K562 (cell line): ENCODE results near the gene SRRD. TPM values are rescaled to one million over a fixed set of nuclear protein-coding genes. Genes with fewer than 3 reads are reported as not detected.

Source experiments
- BRD4 ChIP-seq: fragments of 200-600 bp; sonication (generic); IDR thresholded peaks from 2 replicates; pipeline ENCODE4 v1.6.1; 2017; ENCODE audit warnings: inconsistent platforms
- BRD9 ChIP-seq: fragments of 450-650 bp; IDR thresholded peaks from 2 replicates; pipeline ENCODE4 v1.6.1; 2018; ENCODE audit warnings: low read depth; ENCODE audit not compliant: partially characterized antibody
- HLTF ChIP-seq: fragments of 450-650 bp; IDR thresholded peaks from 2 replicates; pipeline ENCODE4 v1.6.1; 2016
- HSF4 ChIP-seq: fragments of 250-450 bp; sonication (Bioruptor Pico); IDR thresholded peaks from 2 replicates; pipeline ENCODE4 v2.1.2; 2022; ENCODE audit warnings: mild to moderate bottlenecking, moderate library complexity, borderline replicate concordance
- MECOM ChIP-seq: fragments of 250-450 bp; sonication (Bioruptor Pico); IDR thresholded peaks from 2 replicates; pipeline ENCODE4 v1.8.0; 2022; ENCODE audit warnings: inconsistent platforms
- MTF1 ChIP-seq: fragments of 250-450 bp; sonication (Bioruptor Pico); IDR thresholded peaks from 2 replicates; pipeline ENCODE4 v1.9.0; 2021; ENCODE audit warnings: moderate library complexity, mild to moderate bottlenecking, inconsistent platforms, borderline replicate concordance
- NR2C1 ChIP-seq, 2 experiments: fragments of 450-650 bp; IDR thresholded peaks; 2 replicates each; pipeline ENCODE4 v1.6.1; 2017; ENCODE audit warnings: mild to moderate bottlenecking in 2 of 2, antibody characterized with exemption in 1 of 2, inconsistent platforms in 1 of 2, missing compliant biosample characterization in 1 of 2, missing genetic modification characterization in 1 of 2
- YY1 ChIP-seq, 3 experiments: IDR thresholded peaks; 2 replicates each; pipeline ENCODE4 v1.6.1; 2011; ENCODE audit warnings: low read length in 2 of 3, mild to moderate bottlenecking in 2 of 3, moderate library complexity in 2 of 3, borderline replicate concordance in 1 of 3, control low read depth in 1 of 3, low read depth in 1 of 3; ENCODE audit not compliant: insufficient read depth in 3 of 3, insufficient replicate concordance in 2 of 3, control insufficient read depth in 1 of 3, insufficient read length in 1 of 3; ENCODE audit errors: extremely low read depth in 1 of 3
- ZFP30 ChIP-seq: fragments of 250-450 bp; sonication (Bioruptor Pico); IDR thresholded peaks from 2 replicates; pipeline ENCODE4 v1.8.0; 2022; ENCODE audit warnings: moderate library complexity, mild to moderate bottlenecking, inconsistent platforms, borderline replicate concordance
- ZKSCAN1 ChIP-seq: fragments of 150-350 bp; IDR thresholded peaks from 2 replicates; pipeline ENCODE4 v1.6.1; 2016; ENCODE audit warnings: low read depth, low read length
- ZKSCAN8 ChIP-seq: fragments of 200-800 bp; sonication (Bioruptor generic); IDR thresholded peaks from 2 replicates; pipeline ENCODE4 v1.6.1; 2016; ENCODE audit warnings: missing genetic modification characterization, missing compliant biosample characterization
- polyA plus RNA-seq, 8 experiments: library from polyadenylated mRNA; depleted of rRNA in 4 of 8; stranded (reverse) in 5 of 8; unstranded in 3 of 8; fragments of >200 nt; fragmentation: Nextera tagmentation in 2 of 8; fragmentation: Illumina TruSeq in 1 of 8; extraction: Ambion mirVana in 2 of 8; extraction: Trizol in 1 of 8; gene quantifications; 2 replicates each; pipeline versions ENCODE4 v1.2.1 to v1.2.3, GENCODE V29; 2011 to 2014; ENCODE audit warnings: inconsistent platforms in 1 of 8, missing spikeins in 1 of 8
- total RNA-seq, 7 experiments: library from RNA; depleted of rRNA in 6 of 7; stranded (reverse); fragments of >200 nt in 6 of 7; fragmentation: Illumina TruSeq in 2 of 7; extraction: Trizol in 2 of 7; gene quantifications; 2 replicates each; pipeline versions ENCODE4 v1.2.1 to v1.2.3, GENCODE V29; 2011 to 2021; ENCODE audit warnings: low replicate concordance in 1 of 7
- TF ChIP-seq, protein P1 (sequence below), 2 experiments: fragments of 450-650 bp; IDR thresholded peaks; 2 replicates each; pipeline ENCODE4 v1.6.1; 2018; ENCODE audit warnings: mild to moderate bottlenecking in 2 of 2, low read depth in 1 of 2; ENCODE audit not compliant: partially characterized antibody in 2 of 2
- TF ChIP-seq, protein P2 (sequence below): sonication (generic); formaldehyde crosslinking; IDR thresholded peaks from 2 replicates; pipeline ENCODE4 v1.8.1; 2023; ENCODE audit warnings: mild to moderate bottlenecking, missing genetic modification reagents
- TF ChIP-seq, protein P3 (sequence below): fragments of 250-450 bp; sonication (Bioruptor Pico); IDR thresholded peaks from 2 replicates; pipeline ENCODE4 v1.4.0; 2020; ENCODE audit warnings: borderline replicate concordance

The SRRD gene
- total and polyA plus RNA-seq, 9 of the 15 experiments (the other 6 are each of a cell fraction or from before 2014, with no cell fraction given), result 4.9 to 59.4 (median 34.4) TPM

DNA sequence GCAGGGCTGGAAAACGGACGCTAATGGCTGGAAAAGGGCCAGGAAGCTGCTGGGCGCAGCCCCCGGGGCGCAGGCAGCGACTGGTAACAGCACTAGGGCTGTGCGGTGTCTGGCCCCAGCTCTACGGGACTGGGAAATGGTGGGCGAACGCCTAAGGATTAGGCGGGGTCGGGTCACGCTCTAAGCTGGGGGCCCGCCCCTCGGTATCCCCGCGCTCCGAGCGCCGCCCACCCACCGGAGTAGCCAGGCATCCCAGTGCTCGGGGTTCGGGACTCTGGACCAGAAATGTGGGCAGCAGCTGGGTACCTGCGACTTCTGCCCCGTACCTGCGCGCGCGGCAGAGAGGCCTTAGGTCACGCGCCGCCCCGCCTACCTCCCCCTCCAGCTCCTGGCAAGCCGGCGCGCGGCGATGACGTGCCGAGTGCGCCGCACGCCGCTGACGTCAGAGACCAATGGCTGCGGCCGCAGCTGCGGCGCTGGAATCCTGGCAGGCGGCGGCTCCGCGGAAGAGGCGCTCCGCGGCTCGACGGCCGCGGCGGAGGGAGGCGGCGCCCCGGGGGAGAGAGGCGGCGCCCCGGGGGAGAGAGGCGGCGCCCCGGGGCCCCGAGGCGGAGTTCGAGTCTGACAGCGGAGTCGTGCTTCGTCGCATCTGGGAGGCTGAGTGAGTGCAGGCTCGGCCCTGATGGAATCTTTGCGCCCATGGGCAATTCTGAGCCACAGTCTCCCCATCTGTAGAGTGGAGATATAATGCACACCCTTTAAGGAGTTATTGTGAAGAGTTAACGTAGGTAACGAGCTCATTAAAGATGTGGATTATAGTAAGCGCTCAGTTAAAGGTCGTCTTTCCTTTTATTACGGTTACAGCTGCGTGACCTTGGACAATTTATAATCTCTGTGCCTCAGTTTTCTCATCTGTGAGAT, at the start of gene SRRD, which contains the start of gene HPS4 (continued):
- TF ChIP-seq, protein P1, sequence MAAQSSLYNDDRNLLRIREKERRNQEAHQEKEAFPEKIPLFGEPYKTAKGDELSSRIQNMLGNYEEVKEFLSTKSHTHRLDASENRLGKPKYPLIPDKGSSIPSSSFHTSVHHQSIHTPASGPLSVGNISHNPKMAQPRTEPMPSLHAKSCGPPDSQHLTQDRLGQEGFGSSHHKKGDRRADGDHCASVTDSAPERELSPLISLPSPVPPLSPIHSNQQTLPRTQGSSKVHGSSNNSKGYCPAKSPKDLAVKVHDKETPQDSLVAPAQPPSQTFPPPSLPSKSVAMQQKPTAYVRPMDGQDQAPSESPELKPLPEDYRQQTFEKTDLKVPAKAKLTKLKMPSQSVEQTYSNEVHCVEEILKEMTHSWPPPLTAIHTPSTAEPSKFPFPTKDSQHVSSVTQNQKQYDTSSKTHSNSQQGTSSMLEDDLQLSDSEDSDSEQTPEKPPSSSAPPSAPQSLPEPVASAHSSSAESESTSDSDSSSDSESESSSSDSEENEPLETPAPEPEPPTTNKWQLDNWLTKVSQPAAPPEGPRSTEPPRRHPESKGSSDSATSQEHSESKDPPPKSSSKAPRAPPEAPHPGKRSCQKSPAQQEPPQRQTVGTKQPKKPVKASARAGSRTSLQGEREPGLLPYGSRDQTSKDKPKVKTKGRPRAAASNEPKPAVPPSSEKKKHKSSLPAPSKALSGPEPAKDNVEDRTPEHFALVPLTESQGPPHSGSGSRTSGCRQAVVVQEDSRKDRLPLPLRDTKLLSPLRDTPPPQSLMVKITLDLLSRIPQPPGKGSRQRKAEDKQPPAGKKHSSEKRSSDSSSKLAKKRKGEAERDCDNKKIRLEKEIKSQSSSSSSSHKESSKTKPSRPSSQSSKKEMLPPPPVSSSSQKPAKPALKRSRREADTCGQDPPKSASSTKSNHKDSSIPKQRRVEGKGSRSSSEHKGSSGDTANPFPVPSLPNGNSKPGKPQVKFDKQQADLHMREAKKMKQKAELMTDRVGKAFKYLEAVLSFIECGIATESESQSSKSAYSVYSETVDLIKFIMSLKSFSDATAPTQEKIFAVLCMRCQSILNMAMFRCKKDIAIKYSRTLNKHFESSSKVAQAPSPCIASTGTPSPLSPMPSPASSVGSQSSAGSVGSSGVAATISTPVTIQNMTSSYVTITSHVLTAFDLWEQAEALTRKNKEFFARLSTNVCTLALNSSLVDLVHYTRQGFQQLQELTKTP (IDR thresholded peaks at IDR 0.05; ENCODE audit: low read depth in 1 of 2, partially characterized antibody in 2 of 2), result no peak
- no peak for TF ChIP-seq ZFP30 (CRISPR knock-in tag)
- no peak for TF ChIP-seq MECOM (CRISPR knock-in tag)
- peak; percentile 58; the same call in 1 of the 2 replicates for TF ChIP-seq NR2C1 (IDR thresholded peaks at IDR 0.05)
- TF ChIP-seq NR2C1 (tag; IDR thresholded peaks at IDR 0.05), result peak; percentile 62; the same call in 1 of the 2 replicates
- no peak for TF ChIP-seq MTF1
- TF ChIP-seq, protein P2, sequence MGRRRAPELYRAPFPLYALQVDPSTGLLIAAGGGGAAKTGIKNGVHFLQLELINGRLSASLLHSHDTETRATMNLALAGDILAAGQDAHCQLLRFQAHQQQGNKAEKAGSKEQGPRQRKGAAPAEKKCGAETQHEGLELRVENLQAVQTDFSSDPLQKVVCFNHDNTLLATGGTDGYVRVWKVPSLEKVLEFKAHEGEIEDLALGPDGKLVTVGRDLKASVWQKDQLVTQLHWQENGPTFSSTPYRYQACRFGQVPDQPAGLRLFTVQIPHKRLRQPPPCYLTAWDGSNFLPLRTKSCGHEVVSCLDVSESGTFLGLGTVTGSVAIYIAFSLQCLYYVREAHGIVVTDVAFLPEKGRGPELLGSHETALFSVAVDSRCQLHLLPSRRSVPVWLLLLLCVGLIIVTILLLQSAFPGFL (CRISPR knock-in tag), result no peak
- 0 out of 2 replicates have a peak, but pooled peaks have one; percentile 9 for TF ChIP-seq ZKSCAN1
- TF ChIP-seq ZKSCAN8 (CRISPR knock-in tag), result no peak
- TF ChIP-seq YY1 (IDR thresholded peaks at IDR 0.05; ENCODE audit: borderline replicate concordance in 1 of 3, control insufficient read depth in 1 of 3, extremely low read depth in 1 of 3, insufficient read depth in 3 of 3, insufficient read length in 1 of 3, insufficient replicate concordance in 2 of 3, low read depth in 1 of 3, low read length in 2 of 3), result peak; percentile 82 to 96 (median 95)
- TF ChIP-seq HLTF, result no peak
- TF ChIP-seq HSF4 (CRISPR knock-in tag), result no peak
- TF ChIP-seq BRD4, result no peak; the same call in 1 of the 2 replicates
- TF ChIP-seq, protein P3, sequence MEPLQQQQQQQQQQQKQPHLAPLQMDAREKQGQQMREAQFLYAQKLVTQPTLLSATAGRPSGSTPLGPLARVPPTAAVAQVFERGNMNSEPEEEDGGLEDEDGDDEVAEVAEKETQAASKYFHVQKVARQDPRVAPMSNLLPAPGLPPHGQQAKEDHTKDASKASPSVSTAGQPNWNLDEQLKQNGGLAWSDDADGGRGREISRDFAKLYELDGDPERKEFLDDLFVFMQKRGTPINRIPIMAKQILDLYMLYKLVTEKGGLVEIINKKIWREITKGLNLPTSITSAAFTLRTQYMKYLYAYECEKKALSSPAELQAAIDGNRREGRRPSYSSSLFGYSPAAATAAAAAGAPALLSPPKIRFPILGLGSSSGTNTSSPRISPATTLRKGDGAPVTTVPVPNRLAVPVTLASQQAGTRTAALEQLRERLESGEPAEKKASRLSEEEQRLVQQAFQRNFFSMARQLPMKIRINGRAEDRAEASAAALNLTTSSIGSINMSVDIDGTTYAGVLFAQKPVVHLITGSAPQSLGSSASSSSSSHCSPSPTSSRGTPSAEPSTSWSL (CRISPR knock-in tag), result no peak
- peak; percentile 55 for TF ChIP-seq BRD9
